Parathyroid adenoma (tissue), 2 donors: ENCODE results near the gene CAPN5.

ENCODE experiments used
- H2AFZ ChIP-seq: fragments of 300-600 bp; sonication (generic); one replicate; pipeline ENCODE4 v1.7.0; 2017; ENCODE audit warnings: antibody characterized with exemption, mild to moderate bottlenecking
- H3K27ac ChIP-seq: fragments of 300-600 bp; sonication (generic); one replicate; pipeline ENCODE4 v1.7.0; 2017
- H3K27me3 ChIP-seq: fragments of 300-600 bp; sonication (generic); one replicate; pipeline ENCODE4 v1.7.0; 2017; ENCODE audit warnings: low read length; ENCODE audit not compliant: control insufficient read depth, insufficient read depth
- H3K36me3 ChIP-seq: fragments of 300-600 bp; sonication (generic); one replicate; pipeline ENCODE4 v1.7.0; 2017; ENCODE audit warnings: low read length; ENCODE audit not compliant: control insufficient read depth, insufficient read depth
- H3K4me1 ChIP-seq: fragments of 300-600 bp; sonication (generic); one replicate; pipeline ENCODE4 v1.7.0; 2017; ENCODE audit warnings: control low read depth
- H3K4me2 ChIP-seq: fragments of 300-600 bp; sonication (generic); one replicate; pipeline ENCODE4 v1.7.0; 2017; ENCODE audit warnings: low read length
- H3K4me3 ChIP-seq: fragments of 300-600 bp; sonication (generic); one replicate; pipeline ENCODE4 v1.7.0; 2017; ENCODE audit warnings: low read depth, low read length
- H3K79me2 ChIP-seq: fragments of 300-600 bp; sonication (generic); one replicate; pipeline ENCODE4 v1.7.0; 2017; ENCODE audit warnings: control low read depth
- H3K9ac ChIP-seq: fragments of 300-600 bp; sonication (generic); one replicate; pipeline ENCODE4 v1.7.0; 2017; ENCODE audit warnings: mild to moderate bottlenecking
- H3K9me3 ChIP-seq: fragments of 300-600 bp; sonication (generic); one replicate; pipeline ENCODE4 v1.7.0; 2017; ENCODE audit warnings: low read length; ENCODE audit not compliant: control insufficient read depth
- CTCF ChIP-seq: fragments of 300-600 bp; sonication (generic); IDR thresholded peaks from one replicate; pipeline ENCODE4 v1.7.0; 2017; ENCODE audit warnings: antibody characterized with exemption, mild to moderate bottlenecking
- donor health status: primary hyperparathyroidism.

Gene CAPN5

DNA sequence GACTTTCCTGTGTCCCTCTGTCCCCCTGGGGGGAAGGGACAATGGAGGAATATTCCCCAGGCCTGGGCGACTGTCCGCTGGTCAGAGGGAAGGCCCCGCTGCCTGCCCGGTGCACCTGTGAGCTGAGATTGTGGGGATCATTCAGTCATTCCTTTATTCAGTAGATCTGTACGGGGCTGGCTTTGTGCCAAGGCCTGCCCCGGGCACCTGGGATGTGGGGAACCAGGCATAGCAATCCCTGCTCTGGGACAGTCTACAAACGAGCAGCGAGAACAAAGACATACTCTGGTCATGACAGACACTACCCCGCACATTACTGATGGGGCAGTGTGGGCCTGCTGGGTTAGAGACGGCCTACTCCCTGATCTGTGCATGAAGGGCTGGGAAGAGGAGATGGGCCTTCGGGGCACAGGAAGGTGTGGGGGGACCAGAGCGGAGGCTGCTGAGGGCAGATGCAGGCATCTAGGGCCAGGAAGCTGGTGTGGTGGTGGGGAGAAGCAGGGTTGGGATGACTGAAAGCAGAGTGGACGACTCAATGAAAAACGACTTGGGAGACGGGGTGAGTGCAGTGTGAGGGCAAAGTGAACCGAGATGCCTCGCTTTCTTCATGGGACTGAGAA, 59.5 kb downstream of the CAPN5 start:
- Histone ChIP-seq H3K27me3 (no peaks in the 10 kb centered on the region), H3K4me3 (no peak overlapping the region), H3K79me2 (no peaks in the 10 kb centered on the region), H3K4me1 (peaks cover 5% of the 10 kb centered on the region), H3K36me3 (no peaks in the 10 kb centered on the region), H2AFZ (no peak overlapping the region), H3K9ac (no peak overlapping the region), H3K9me3 (no peaks in the 10 kb centered on the region), H3K4me2 (no peak overlapping the region), H3K27ac (no peak overlapping the region)
- TF ChIP-seq CTCF, result no peak

DNA sequence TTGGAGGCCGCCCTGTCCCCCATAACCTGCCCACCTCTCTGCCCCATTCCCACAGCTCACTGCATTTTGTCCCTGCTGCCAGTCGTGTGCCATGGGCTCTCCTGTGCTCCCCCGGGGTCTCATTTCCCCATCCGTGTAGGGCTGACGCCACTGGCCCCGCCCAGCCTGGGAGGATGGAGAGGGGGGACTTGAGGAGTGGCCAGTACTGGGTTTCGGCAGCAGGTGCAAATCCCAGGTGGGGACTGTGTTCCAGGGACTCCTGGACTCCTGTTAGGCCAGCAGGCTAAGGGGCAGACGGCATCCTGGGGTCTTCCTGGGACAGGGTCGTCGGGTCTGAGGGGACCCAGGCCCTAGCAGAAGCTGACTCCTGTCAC, 60.1 kb downstream of the CAPN5 start:
- Histone ChIP-seq H3K9me3 (no peaks in the 10 kb centered on the region), H3K36me3 (no peaks in the 10 kb centered on the region), H2AFZ (peak overlapping the region; percentile 89), H3K4me3 (no peak overlapping the region), H3K27me3 (no peaks in the 10 kb centered on the region), H3K9ac (no peak overlapping the region), H3K79me2 (no peaks in the 10 kb centered on the region), H3K27ac (no peak overlapping the region), H3K4me2 (peak overlapping the region; percentile 72), H3K4me1 (peaks cover 5% of the 10 kb centered on the region)
- no peak for TF ChIP-seq CTCF

GRCh38 chr11:77127235-77127911, 60.6 kb downstream of the CAPN5 start:
- H3K4me1 ChIP-seq, result peaks cover 5% of the 10 kb centered on the region
- peak overlapping the region; percentile 72 for H3K4me2 ChIP-seq
- no peaks in the 10 kb centered on the region for H3K27me3 ChIP-seq
- TF ChIP-seq CTCF, result peak; percentile 90
- no peaks in the 10 kb centered on the region for H3K36me3 ChIP-seq
- no peak overlapping the region for H3K9ac ChIP-seq
- H3K79me2 ChIP-seq, result no peaks in the 10 kb centered on the region
- peak overlapping the region; percentile 89 for H2AFZ ChIP-seq
- peak overlapping the region; percentile 32 for H3K27ac ChIP-seq
- H3K9me3 ChIP-seq, result no peaks in the 10 kb centered on the region
- H3K4me3 ChIP-seq, result no peak overlapping the region

- Histone ChIP-seq H3K9ac (no peak within 1 kb of the TSS), H3K36me3 (no peaks in the 10 kb centered on the region), H2AFZ (peak within 1 kb of the TSS; percentile 89), H3K4me3 (no peak within 1 kb of the TSS), H3K4me2 (peak within 1 kb of the TSS; percentile 72), H3K27ac (peak within 1 kb of the TSS; percentile 53), H3K27me3 (no peaks in the 10 kb centered on the region), H3K9me3 (no peaks in the 10 kb centered on the region), H3K4me1 (peaks cover 5% of the 10 kb centered on the region), H3K79me2 (no peaks in the 10 kb centered on the region)
- TF ChIP-seq CTCF, result no peak
Observed at GRCh38 chr11:77127920-77128691, 61.3 kb downstream of the CAPN5 start, which contains the start of gene MYO7A. Gene MYO7A (plus strand): TSS chr11:77128246. CDS start chr11:77130635, 2,389 bp downstream.
